ENCODE measurements around the gene TMEM165.

The TMEM165 gene

DNA sequence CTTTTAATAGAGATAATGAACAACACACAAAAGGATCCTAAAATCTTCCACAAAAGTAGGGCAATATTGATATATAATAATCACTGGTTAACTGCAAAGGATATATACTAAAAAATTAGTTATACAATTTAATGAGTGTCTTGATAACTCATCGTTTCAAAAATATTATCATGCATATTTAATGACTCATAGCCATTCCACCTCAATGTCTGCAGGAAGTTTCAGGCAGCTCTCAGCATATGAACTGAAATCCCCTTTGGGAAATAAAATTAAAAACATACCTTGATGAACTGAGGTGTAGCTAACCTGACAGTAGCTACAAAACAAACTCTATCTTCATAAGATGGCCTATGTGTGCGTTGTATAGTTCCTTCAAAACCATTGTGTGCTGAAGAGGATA, 62.9 kb downstream of the TMEM165 start:
- DNase-seq (ENCODE audit: low read depth), result no peak

DNA sequence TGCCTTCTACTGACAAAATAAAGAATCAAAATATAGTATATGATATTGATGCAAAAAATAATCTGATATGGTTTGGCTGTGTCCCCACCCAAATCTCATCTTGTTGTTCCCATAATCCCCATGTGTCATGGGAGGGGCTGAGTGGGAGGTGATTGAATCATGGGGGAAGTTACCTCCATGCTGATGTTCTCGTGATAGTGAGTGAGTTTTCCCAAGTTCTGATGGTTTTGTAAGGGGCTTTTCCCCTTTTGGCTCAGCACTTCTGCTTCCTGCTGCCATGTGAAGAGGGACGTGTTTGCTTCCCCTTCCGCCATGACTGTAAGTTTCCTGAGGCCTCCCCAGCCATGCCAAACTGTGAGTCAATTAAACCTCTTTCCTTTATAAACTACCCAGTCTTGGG, 70.2 kb downstream of the TMEM165 start:
- no peak for DNase-seq (ENCODE audit: low read depth)

DNA sequence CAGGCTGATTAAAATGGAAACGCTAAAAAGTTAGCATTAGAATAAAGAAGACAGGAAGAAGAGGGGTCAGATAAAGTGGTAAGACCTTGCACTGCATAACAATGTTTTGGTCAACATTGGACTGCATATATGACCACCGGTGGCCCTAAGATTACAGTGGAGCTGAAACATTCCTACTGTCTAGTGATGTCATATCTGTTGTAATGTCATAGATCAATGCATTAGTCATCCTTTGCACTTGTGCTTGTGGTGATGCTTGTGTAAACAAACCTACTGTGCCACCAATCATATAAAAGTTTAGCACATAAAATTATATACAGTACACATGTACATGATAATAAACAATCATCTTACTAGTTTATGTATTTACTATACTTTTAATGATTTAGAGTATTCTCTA, 73.0 kb downstream of the TMEM165 start:
- DNase-seq (ENCODE audit: low read depth), result no peak

DNA sequence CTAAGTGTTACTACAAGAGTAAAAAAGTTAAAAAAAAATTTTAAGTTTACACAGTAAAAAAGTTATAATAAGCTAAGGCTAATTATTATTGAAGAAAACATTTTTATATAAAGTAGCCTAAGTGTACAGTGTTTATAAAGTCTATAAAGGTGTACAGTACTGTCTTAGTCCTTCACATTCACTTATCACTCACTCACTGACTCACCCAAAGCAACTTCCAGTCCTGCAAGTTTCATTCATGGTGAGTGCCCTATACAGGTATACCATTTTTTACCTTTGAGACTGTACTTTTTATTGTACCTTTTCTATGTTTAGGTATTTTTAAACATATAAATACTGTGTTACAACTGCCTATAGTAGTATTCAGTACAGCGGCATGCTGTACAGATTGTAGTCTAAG, 74.2 kb downstream of the TMEM165 start:
- no peak for DNase-seq (ENCODE audit: low read depth)

Data from activated T-cell treated with anti-CD3 and anti-CD28 coated beads for 48 hours (primary cell).